Measurements from ENCODE around the gene EPHA7. TPM values are rescaled to one million over a fixed set of nuclear protein-coding genes. Genes with fewer than 3 reads are reported as not detected.

EPHA7 gene
- total RNA-seq, 1 donor from 2014 or later = 80.7 TPM

GRCh38 chr6:93213028-93213427, 206.3 kb downstream of the EPHA7 start:
- H3K27ac ChIP-seq = no peak overlapping the region
- H3K27me3 ChIP-seq = no peaks in the 10 kb centered on the region
- no peak overlapping the region for H3K4me3 Mint-ChIP-seq
- H3K36me3 Mint-ChIP-seq = no peaks in the 10 kb centered on the region
- H3K27me3 Mint-ChIP-seq (ENCODE audit: insufficient read depth, low read depth) = peaks cover 3% of the 10 kb centered on the region
- peaks cover 7% of the 10 kb centered on the region for H3K4me1 ChIP-seq
- H3K4me3 ChIP-seq = no peak overlapping the region
- no peaks in the 10 kb centered on the region for H3K79me2 ChIP-seq (ENCODE audit: low read depth)
- TF ChIP-seq EZH2phosphoT487 (IDR thresholded peaks at IDR 0.05) (no peak), EZH2 (IDR thresholded peaks at IDR 0.05) (no peak), CTCF (IDR thresholded peaks at IDR 0.05) (no peak)
- peaks cover 4% of the 10 kb centered on the region for H3K4me1 Mint-ChIP-seq
- no peak overlapping the region for H3K4me2 ChIP-seq
- H3K36me3 ChIP-seq = no peaks in the 10 kb centered on the region
- H3K27ac Mint-ChIP-seq = no peak overlapping the region
- no peaks in the 10 kb centered on the region for H4K20me1 ChIP-seq (ENCODE audit: low read depth)
- H3K9me3 Mint-ChIP-seq = peaks cover 14% of the 10 kb centered on the region
- no peaks in the 10 kb centered on the region for H3K9me3 ChIP-seq (ENCODE audit: low read depth)
- H3K9ac ChIP-seq = no peak overlapping the region
- DNase-seq (ENCODE audit: low spot score) = peak; percentile 4
- no peaks in the 10 kb centered on the region for H3F3A ChIP-seq (ENCODE audit: low read depth)
- peak overlapping the region; percentile 98 for H2AFZ ChIP-seq (replicated peaks)

DNA sequence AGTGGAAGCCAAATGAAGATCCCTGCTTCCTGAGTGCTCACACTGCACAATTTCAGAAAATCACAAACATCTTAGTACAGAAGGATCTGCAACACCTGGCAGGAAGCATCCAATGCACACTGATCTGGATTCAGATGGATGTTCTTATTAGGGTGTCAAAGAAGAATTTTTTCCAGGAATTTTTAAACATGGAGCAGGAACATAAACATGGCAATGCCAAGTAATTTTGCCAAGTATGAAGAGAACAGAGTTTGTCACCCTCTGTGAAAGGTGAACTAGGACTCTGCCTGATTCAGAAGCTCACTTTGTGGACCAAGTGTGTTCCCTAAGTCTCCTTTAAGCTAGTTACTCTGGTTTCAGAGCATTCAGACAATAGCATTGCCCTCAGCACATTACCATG, 208.5 kb downstream of the EPHA7 start:
- no peaks in the 10 kb centered on the region for H3F3A ChIP-seq (ENCODE audit: low read depth)
- Mint-ChIP-seq H3K9me3 (peaks cover 7% of the 10 kb centered on the region), H3K27me3 (ENCODE audit: insufficient read depth, low read depth) (peaks cover 3% of the 10 kb centered on the region), H3K4me3 (no peak overlapping the region), H3K4me1 (peaks cover 4% of the 10 kb centered on the region), H3K36me3 (no peaks in the 10 kb centered on the region), H3K27ac (no peak overlapping the region)
- H3K27ac ChIP-seq = no peak overlapping the region
- peak; percentile 30 for DNase-seq (ENCODE audit: low spot score)
- no peak overlapping the region for H3K4me2 ChIP-seq
- H3K36me3 ChIP-seq = peaks cover 9% of the 10 kb centered on the region
- no peak for TF ChIP-seq EZH2 (IDR thresholded peaks at IDR 0.05)
- TF ChIP-seq CTCF (IDR thresholded peaks at IDR 0.05) = no peak
- no peak for TF ChIP-seq EZH2phosphoT487 (IDR thresholded peaks at IDR 0.05)
- H3K27me3 ChIP-seq = no peaks in the 10 kb centered on the region
- no peaks in the 10 kb centered on the region for H3K79me2 ChIP-seq (ENCODE audit: low read depth)
- H3K9ac ChIP-seq = no peak overlapping the region
- H4K20me1 ChIP-seq (ENCODE audit: low read depth) = no peaks in the 10 kb centered on the region
- H2AFZ ChIP-seq (replicated peaks) = peak overlapping the region; percentile 73
- H3K9me3 ChIP-seq (ENCODE audit: low read depth) = no peaks in the 10 kb centered on the region
- no peak overlapping the region for H3K4me3 ChIP-seq
- H3K4me1 ChIP-seq = peaks cover 7% of the 10 kb centered on the region

GRCh38 chr6:93209358-93209757, 210.0 kb downstream of the EPHA7 start:
- Mint-ChIP-seq H3K4me3 (no peak overlapping the region), H3K4me1 (peaks cover 4% of the 10 kb centered on the region), H3K27me3 (ENCODE audit: insufficient read depth, low read depth) (no peaks in the 10 kb centered on the region), H3K36me3 (no peaks in the 10 kb centered on the region), H3K9me3 (no peaks in the 10 kb centered on the region), H3K27ac (no peak overlapping the region)
- Histone ChIP-seq H3K36me3 (peaks cover 9% of the 10 kb centered on the region), H3K27ac (no peak overlapping the region), H3K27me3 (no peaks in the 10 kb centered on the region), H3K4me3 (no peak overlapping the region), H3K4me1 (peaks cover 7% of the 10 kb centered on the region), H4K20me1 (ENCODE audit: low read depth) (no peaks in the 10 kb centered on the region), H3K79me2 (ENCODE audit: low read depth) (no peaks in the 10 kb centered on the region), H3K9ac (no peak overlapping the region), H2AFZ (replicated peaks) (peak overlapping the region; percentile 64), H3K4me2 (no peak overlapping the region), H3F3A (ENCODE audit: low read depth) (no peaks in the 10 kb centered on the region), H3K9me3 (ENCODE audit: low read depth) (no peaks in the 10 kb centered on the region)
- TF ChIP-seq CTCF (IDR thresholded peaks at IDR 0.05) (no peak), EZH2 (IDR thresholded peaks at IDR 0.05) (no peak), EZH2phosphoT487 (IDR thresholded peaks at IDR 0.05) (no peak)
- DNase-seq (ENCODE audit: low spot score) = no peak

Data from neural progenitor cell (in vitro differentiated cells).